HEK293T (cell line): ENCODE measurements around the gene CELF6.

Experiments
- CTCF ChIA-PET: fragments of 350-600 bp; formaldehyde crosslinking; extraction: SDS; loops from one replicate; lab custom pipeline; 2021; ENCODE audit warnings: antibody characterized with exemption, inconsistent platforms; lab: Yijun Ruan, JAX
- POLR2A ChIA-PET: fragments of 350-600 bp; formaldehyde crosslinking; extraction: SDS; loops from one replicate; lab custom pipeline; 2020; ENCODE audit warnings: antibody characterized with exemption, inconsistent platforms; lab: Yijun Ruan, JAX
- DNase-seq: peaks from one replicate; pipeline ENCODE4 v3.0.0; 2012; ENCODE audit warnings: mixed read lengths; ENCODE audit errors: extremely low spot score
- ARNT ChIP-seq: fragments of 450-650 bp; IDR thresholded peaks from 2 replicates; pipeline ENCODE4 v1.6.1; 2017; ENCODE audit warnings: mild to moderate bottlenecking
- BHLHE40 ChIP-seq: fragments of 450-650 bp; IDR thresholded peaks from 2 replicates; pipeline ENCODE4 v1.6.1; 2016; ENCODE audit warnings: mild to moderate bottlenecking, moderate library complexity, borderline replicate concordance
- CTBP1 ChIP-seq: fragments of 450-650 bp; IDR thresholded peaks from 2 replicates; pipeline ENCODE4 v1.6.1; 2016; ENCODE audit warnings: borderline replicate concordance
- ELF4 ChIP-seq: fragments of 450-650 bp; IDR thresholded peaks from 2 replicates; pipeline ENCODE4 v1.6.1; 2017; ENCODE audit warnings: antibody characterized with exemption
- FOXA1 ChIP-seq: fragments of 450-650 bp; IDR thresholded peaks from 2 replicates; pipeline ENCODE4 v1.6.1; 2016; ENCODE audit warnings: mild to moderate bottlenecking
- FOXK2 ChIP-seq: fragments of 450-650 bp; IDR thresholded peaks from 2 replicates; pipeline ENCODE4 v1.6.1; 2016; ENCODE audit warnings: mild to moderate bottlenecking
- FOXM1 ChIP-seq: fragments of 450-650 bp; IDR thresholded peaks from 2 replicates; pipeline ENCODE4 v1.6.1; 2017; ENCODE audit warnings: mild to moderate bottlenecking, borderline replicate concordance
- HDGF ChIP-seq: fragments of 450-650 bp; IDR thresholded peaks from 2 replicates; pipeline ENCODE4 v1.6.1; 2017; ENCODE audit warnings: antibody characterized with exemption, borderline replicate concordance
- L3MBTL2 ChIP-seq: fragments of 450-650 bp; conservative IDR thresholded peaks from 2 replicates; pipeline ENCODE4 v1.6.1; 2016; ENCODE audit warnings: mild to moderate bottlenecking
- LEF1 ChIP-seq: fragments of 450-650 bp; IDR thresholded peaks from 2 replicates; pipeline ENCODE4 v1.6.1; 2017; ENCODE audit warnings: mild to moderate bottlenecking, borderline replicate concordance
- NFRKB ChIP-seq: fragments of 450-650 bp; IDR thresholded peaks from 2 replicates; pipeline ENCODE4 v1.6.1; 2016; ENCODE audit warnings: mild to moderate bottlenecking, moderate library complexity
- SP1 ChIP-seq: fragments of 450-650 bp; IDR thresholded peaks from 2 replicates; pipeline ENCODE4 v1.6.1; 2017
- SUZ12 ChIP-seq: fragments of 450-650 bp; IDR thresholded peaks from 2 replicates; pipeline ENCODE4 v1.6.1; 2016; ENCODE audit warnings: mild to moderate bottlenecking
- TARDBP ChIP-seq: fragments of 450-650 bp; IDR thresholded peaks from 2 replicates; pipeline ENCODE4 v1.6.1; 2016
- ZNF384 ChIP-seq: fragments of 450-650 bp; IDR thresholded peaks from 2 replicates; pipeline ENCODE4 v1.6.1; 2016
- TF ChIP-seq, protein P1 (sequence below): fragments of 450-650 bp; IDR thresholded peaks from 2 replicates; pipeline ENCODE4 v1.6.1; 2016

CELF6 gene

DNA sequence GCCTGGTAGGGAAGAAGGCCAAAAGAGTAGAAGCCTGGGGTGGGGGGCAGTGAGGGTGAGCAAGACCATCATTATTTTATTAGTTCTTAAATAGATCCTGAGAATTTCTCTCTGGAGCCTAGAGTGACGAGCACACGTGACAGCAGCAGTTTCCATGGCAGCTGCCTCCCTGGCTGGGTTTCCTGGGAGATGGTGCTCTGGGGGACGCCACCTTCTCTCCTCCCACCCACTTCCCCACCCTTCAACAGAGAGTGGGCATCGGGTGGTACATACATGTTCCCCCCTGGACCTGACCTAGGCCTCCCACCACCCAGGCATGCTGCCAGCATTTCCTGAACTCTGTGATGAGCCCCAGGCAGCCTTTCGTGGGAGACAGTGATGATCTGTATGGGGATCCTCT is 12.9 kb downstream of the CELF6 start:
- no peak for DNase-seq
- ChIA-PET CTCF (no interaction called here), POLR2A (no interaction called here)
- no peak for TF ChIP-seq TARDBP
- no peak for TF ChIP-seq FOXA1
- TF ChIP-seq ELF4, result no peak
- no peak for TF ChIP-seq HDGF
- no peak for TF ChIP-seq ARNT
- no peak for TF ChIP-seq BHLHE40
- no peak for TF ChIP-seq LEF1
- TF ChIP-seq, protein P1, sequence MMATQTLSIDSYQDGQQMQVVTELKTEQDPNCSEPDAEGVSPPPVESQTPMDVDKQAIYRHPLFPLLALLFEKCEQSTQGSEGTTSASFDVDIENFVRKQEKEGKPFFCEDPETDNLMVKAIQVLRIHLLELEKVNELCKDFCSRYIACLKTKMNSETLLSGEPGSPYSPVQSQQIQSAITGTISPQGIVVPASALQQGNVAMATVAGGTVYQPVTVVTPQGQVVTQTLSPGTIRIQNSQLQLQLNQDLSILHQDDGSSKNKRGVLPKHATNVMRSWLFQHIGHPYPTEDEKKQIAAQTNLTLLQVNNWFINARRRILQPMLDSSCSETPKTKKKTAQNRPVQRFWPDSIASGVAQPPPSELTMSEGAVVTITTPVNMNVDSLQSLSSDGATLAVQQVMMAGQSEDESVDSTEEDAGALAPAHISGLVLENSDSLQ, result no peak
- TF ChIP-seq ZNF384, result no peak
- TF ChIP-seq FOXM1, result no peak

DNA sequence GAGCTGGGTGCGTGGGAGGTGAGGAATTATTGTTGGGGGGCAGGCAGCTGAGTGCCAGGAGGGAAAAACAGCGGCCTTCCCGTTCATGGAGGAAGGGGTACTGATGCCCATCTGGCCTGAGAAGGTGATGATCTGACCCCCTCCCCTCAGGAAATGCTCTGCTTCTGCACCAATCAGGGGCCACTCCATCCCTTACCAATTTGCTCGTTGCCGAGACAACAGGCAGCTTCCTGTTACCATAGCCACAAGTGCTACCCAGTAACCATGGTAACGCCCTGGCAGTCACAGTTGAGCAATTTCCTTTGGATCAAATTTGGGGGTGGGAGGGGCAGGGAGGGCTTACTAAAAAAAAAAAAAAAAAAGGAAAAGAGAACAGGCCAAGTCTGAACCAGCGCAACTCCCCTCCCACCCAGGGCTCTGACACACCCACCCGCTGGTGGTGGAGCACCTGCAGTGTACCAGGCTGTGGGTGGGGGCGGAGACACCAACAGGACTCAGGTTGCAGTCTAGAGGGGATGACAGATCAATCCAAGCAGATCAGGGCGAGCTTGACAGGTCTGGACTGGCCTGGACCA is 13.7 kb downstream of the CELF6 start:
- POLR2A ChIA-PET, result no interaction called here
- TF ChIP-seq ARNT (no peak), HDGF (no peak), NFRKB (no peak), CTBP1 (no peak), FOXK2 (no peak), ELF4 (no peak), SP1 (no peak), LEF1 (no peak), FOXM1 (no peak), L3MBTL2 (no peak), FOXA1 (no peak), ZNF384 (no peak), TARDBP (no peak), SUZ12 (no peak), BHLHE40 (no peak)
- TF ChIP-seq, protein P1, result no peak
- no peak for DNase-seq
- CTCF ChIA-PET, result no interaction called here

- TF ChIP-seq L3MBTL2 (no peak), LEF1 (no peak), HDGF (no peak)
- ChIA-PET CTCF (interaction anchor here (1.0 kb wide), 1 partner anchor 8 kb away, joined by 4 read pairs; no protein-coding TSS in a partner anchor), POLR2A (no interaction called here)
- no peak for DNase-seq
Measured at GRCh38 chr15:72304596-72304995, 15.4 kb downstream of the CELF6 start.

DNA sequence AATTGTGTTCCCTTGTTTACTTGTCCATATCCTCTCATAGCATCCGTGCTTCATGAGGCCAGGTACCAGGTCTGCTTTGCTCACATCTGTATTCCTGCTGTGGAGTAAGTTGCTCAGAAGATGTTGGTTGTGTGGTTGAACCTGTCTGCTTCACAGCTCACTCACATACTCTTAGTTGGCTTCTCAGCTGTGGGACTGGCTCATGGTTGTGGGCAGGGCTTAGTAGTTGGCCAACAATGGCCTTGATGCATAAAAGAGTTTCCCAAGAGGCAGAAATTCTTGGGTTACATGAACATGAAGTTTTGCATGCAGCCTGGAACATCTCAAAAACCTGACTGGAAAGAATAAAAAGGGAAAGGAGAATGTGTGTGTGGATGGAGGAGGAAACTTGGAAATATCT is 17.0 kb downstream of the CELF6 start:
- CTCF ChIA-PET, result no interaction called here
- TF ChIP-seq BHLHE40, result no peak
- TF ChIP-seq, protein P1, result no peak
- no peak for TF ChIP-seq FOXM1
- no peak for TF ChIP-seq L3MBTL2
- TF ChIP-seq NFRKB, result no peak
- no peak for TF ChIP-seq FOXK2
- TF ChIP-seq ELF4, result no peak
- no peak for TF ChIP-seq ZNF384
- no peak for DNase-seq
- POLR2A ChIA-PET, result no interaction called here

DNA sequence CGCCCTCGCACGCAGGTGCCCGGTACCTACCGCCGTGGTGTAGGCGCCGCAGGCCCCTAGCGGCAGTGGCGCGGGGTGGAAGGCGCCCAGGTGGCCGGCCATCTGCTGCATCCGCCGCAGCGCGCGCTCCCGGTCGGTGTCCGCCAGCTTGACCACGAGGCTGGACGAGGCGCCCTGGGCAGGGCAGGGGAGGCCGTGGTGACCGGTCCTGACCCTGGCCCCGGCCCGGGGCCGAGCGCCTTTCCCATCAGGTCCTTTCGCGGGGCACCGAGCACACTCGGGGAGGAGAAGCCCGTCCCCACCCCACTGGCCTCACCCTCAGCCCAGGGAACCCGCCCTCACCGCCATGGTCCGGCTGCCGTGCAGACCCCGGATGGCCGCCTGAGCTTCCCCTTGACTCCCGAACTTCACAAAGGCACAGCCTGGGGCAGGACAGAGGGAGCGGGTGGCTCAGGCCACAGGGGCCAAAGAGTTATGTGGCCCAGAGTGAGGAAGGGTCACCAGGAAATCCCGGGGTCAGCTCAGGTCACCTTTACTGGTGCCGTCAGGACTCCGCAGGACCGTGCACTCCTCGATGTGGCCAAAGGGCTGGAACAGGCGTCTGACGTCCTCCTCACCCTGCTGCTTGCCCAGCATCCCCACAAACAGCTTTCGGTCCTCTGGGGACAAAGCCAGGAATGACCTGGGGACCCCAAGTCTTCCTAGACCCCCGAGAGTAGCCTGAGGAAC is 30.2 kb downstream of the CELF6 start:
- DNase-seq, result no peak
- ChIA-PET CTCF (interaction anchor here (0.5 kb wide), 1 partner anchor 23 kb away, joined by 5 read pairs; no protein-coding TSS in a partner anchor), POLR2A (interaction anchor here (0.7 kb wide), 1 partner anchor 58 kb away, joined by 3 read pairs; the partner anchor contains the start of gene PKM)
- TF ChIP-seq FOXA1 (no peak), CTBP1 (no peak), NFRKB (no peak), ELF4 (no peak), SUZ12 (no peak), ARNT (no peak), FOXK2 (no peak), FOXM1 (no peak), LEF1 (no peak), TARDBP (no peak), BHLHE40 (no peak), ZNF384 (no peak), HDGF (no peak), SP1 (no peak), L3MBTL2 (no peak)
- TF ChIP-seq, protein P1, result no peak
